ENCODE results near the gene PSG2. TPM values are rescaled to one million over a fixed set of nuclear protein-coding genes. Genes with fewer than 3 reads are reported as not detected.
A peak's percentile ranks its signal among the peaks of the same experiment; 100 is the strongest.
"Not testable (repeated sequence)": the region's sequence is repeated elsewhere in the genome, so short reads cannot be mapped to it uniquely, and the experiment has no call there.

Gene PSG2
- total RNA-seq, 1 donor from 2014 or later = not detected

- not testable (repeated sequence) for DNase-seq (ENCODE audit: low read depth)
Observed at GRCh38 chr19:43077881-43078280, 4.6 kb downstream of the PSG2 start.

- DNase-seq (ENCODE audit: low read depth) = not testable (repeated sequence)
Observed at GRCh38 chr19:43062418-43062817, 20.1 kb downstream of the PSG2 start.

GRCh38 chr19:43061326-43061725, 21.2 kb downstream of the PSG2 start:
- DNase-seq (ENCODE audit: low read depth) = not testable (repeated sequence)

GRCh38 chr19:43060254-43060653, 22.2 kb downstream of the PSG2 start:
- not testable (repeated sequence) for DNase-seq (ENCODE audit: low read depth)

- not testable (repeated sequence) for DNase-seq (ENCODE audit: low read depth)
Observed at GRCh38 chr19:43059482-43059881, 23.0 kb downstream of the PSG2 start.

GRCh38 chr19:43058440-43058839, 24.1 kb downstream of the PSG2 start:
- DNase-seq (ENCODE audit: low read depth) = not testable (repeated sequence)

- DNase-seq (ENCODE audit: low read depth) = not testable (repeated sequence)
Observed at GRCh38 chr19:43047966-43048365, 34.5 kb downstream of the PSG2 start.

GRCh38 chr19:43046578-43046977, 35.9 kb downstream of the PSG2 start:
- not testable (repeated sequence) for DNase-seq (ENCODE audit: low read depth)

GRCh38 chr19:43043492-43044180, 38.9 kb downstream of the PSG2 start:
- not testable (repeated sequence) for DNase-seq (ENCODE audit: low read depth)

- DNase-seq (ENCODE audit: low read depth) = peak; percentile 22
Observed at GRCh38 chr19:43031645-43032044, 50.9 kb downstream of the PSG2 start.

GRCh38 chr19:43028866-43029265, 53.6 kb downstream of the PSG2 start:
- DNase-seq (ENCODE audit: low read depth) = no peak

GRCh38 chr19:43027985-43028384, 54.5 kb downstream of the PSG2 start:
- not testable (repeated sequence) for DNase-seq (ENCODE audit: low read depth)

GRCh38 chr19:43027061-43027460, 55.4 kb downstream of the PSG2 start:
- not testable (repeated sequence) for DNase-seq (ENCODE audit: low read depth)

GRCh38 chr19:43026369-43026768, 56.1 kb downstream of the PSG2 start, which contains the start of gene PSG11:
Gene PSG11, minus strand, starts transcription at chr19:43026469. Its CDS starts 97 bp downstream, at chr19:43026372.
- not testable (repeated sequence) for DNase-seq (ENCODE audit: low read depth)

- peak; percentile 74 for DNase-seq (ENCODE audit: low read depth)
Observed at GRCh38 chr19:43022098-43022497, 60.4 kb downstream of the PSG2 start.

GRCh38 chr19:43021629-43022028, 60.9 kb downstream of the PSG2 start:
- peak; percentile 80 for DNase-seq (ENCODE audit: low read depth)

GRCh38 chr19:43019588-43019987, 62.9 kb downstream of the PSG2 start:
- not testable (repeated sequence) for DNase-seq (ENCODE audit: low read depth)

Other genes with a start within 250 kb of the PSG2 start
- 0.35 and 0.70 TPM in 2 replicates for gene PSG1, start 203.0 kb downstream of the PSG2 start, total RNA-seq
- not detected in 2 replicates for gene PSG6, start 164.8 kb downstream of the PSG2 start, total RNA-seq
- gene PSG7, start 145.5 kb downstream of the PSG2 start, total RNA-seq = not detected in 2 replicates
- gene PSG11, start 56.2 kb downstream of the PSG2 start, total RNA-seq = not detected in 2 replicates
- 8.4 and 16.1 TPM in 2 replicates for gene PSG5, start 103.8 kb upstream of the PSG2 start, total RNA-seq
- 3.6 and 22.4 TPM in 2 replicates for gene PSG4, start 122.9 kb upstream of the PSG2 start, total RNA-seq
- 1.1 and 2.1 TPM in 2 replicates for gene PSG9, start 186.8 kb upstream of the PSG2 start, total RNA-seq